ENCODE data around the gene ATAD5.
"Not testable (repeated sequence)": the region's sequence is repeated elsewhere in the genome, so short reads cannot be mapped to it uniquely, and the experiment has no call there.

GRCh38 chr17:30822919-30823318 lies 8.8 kb upstream of the ATAD5 start:
- TF ChIP-seq CTCF (IDR thresholded peaks at IDR 0.05; ENCODE audit: low read depth, low read length, poor library complexity, severe bottlenecking); EZH2phosphoT487 (IDR thresholded peaks at IDR 0.05; ENCODE audit: borderline replicate concordance, low read length): not testable (repeated sequence)

All from DOHH2 (cell line).